GM06990 (cell line): ENCODE measurements around the gene NEU4.

ENCODE experiments used
- DNase-seq: peaks from one replicate; pipeline ENCODE4 v3.0.0-alpha.2; 2011; ENCODE audit not compliant: insufficient read length; ENCODE audit errors: extremely low read depth
- H3K27me3 ChIP-seq: replicated peaks from 2 replicates; pipeline ENCODE4 v1.6.0; 2011; ENCODE audit warnings: low read length; ENCODE audit not compliant: control insufficient read depth, insufficient read depth
- H3K36me3 ChIP-seq: 2 replicates; pipeline ENCODE4 v1.5.1; 2011; ENCODE audit warnings: low read length; ENCODE audit not compliant: control insufficient read depth, insufficient read depth
- H3K4me3 ChIP-seq: replicated peaks from 2 replicates; pipeline ENCODE4 v1.5.1; 2011; ENCODE audit warnings: low read depth, mild to moderate bottlenecking, control low read depth, low read length
- CTCF ChIP-seq: IDR thresholded peaks from 2 replicates; pipeline ENCODE4 v1.5.1; 2011; ENCODE audit warnings: low read length, control low read depth, mild to moderate bottlenecking, inconsistent platforms; ENCODE audit not compliant: insufficient read depth, poor library complexity, severe bottlenecking

NEU4 gene

GRCh38 chr2:241864168-241864849, 55.3 kb downstream of the NEU4 start:
- no peak for TF ChIP-seq CTCF
- Histone ChIP-seq H3K4me3 (no peak overlapping the region), H3K36me3 (no peaks in the 10 kb centered on the region), H3K27me3 (peaks cover 5% of the 10 kb centered on the region)
- no peak for DNase-seq

GRCh38 chr2:241864850-241865213, 55.8 kb downstream of the NEU4 start:
- no peak for TF ChIP-seq CTCF
- Histone ChIP-seq H3K36me3 (no peaks in the 10 kb centered on the region), H3K27me3 (peaks cover 5% of the 10 kb centered on the region), H3K4me3 (no peak overlapping the region)
- DNase-seq, result no peak

- no peak for TF ChIP-seq CTCF
- DNase-seq, result no peak
- H3K36me3 ChIP-seq, result no peaks in the 10 kb centered on the region
- H3K4me3 ChIP-seq, result no peak overlapping the region
- H3K27me3 ChIP-seq, result peaks cover 5% of the 10 kb centered on the region
These were observed 56.5 kb downstream of the NEU4 start for GRCh38 chr2:241865416-241865956.

GRCh38 chr2:241865957-241866789, 57.2 kb downstream of the NEU4 start:
- TF ChIP-seq CTCF, result no peak
- DNase-seq, result no peak
- Histone ChIP-seq H3K27me3 (peaks cover 5% of the 10 kb centered on the region), H3K36me3 (no peaks in the 10 kb centered on the region), H3K4me3 (no peak overlapping the region)
